HG02798 (cell line): ENCODE data around the gene PCYOX1L.

Experiments used
- ATAC-seq: cut with Tn5 transposase; IDR thresholded peaks from one replicate; pipeline ENCODE4 v1.9.1; 2021; ENCODE audit warnings: mild to moderate bottlenecking; ENCODE audit not compliant: unreplicated experiment, poor library complexity

The PCYOX1L gene

DNA sequence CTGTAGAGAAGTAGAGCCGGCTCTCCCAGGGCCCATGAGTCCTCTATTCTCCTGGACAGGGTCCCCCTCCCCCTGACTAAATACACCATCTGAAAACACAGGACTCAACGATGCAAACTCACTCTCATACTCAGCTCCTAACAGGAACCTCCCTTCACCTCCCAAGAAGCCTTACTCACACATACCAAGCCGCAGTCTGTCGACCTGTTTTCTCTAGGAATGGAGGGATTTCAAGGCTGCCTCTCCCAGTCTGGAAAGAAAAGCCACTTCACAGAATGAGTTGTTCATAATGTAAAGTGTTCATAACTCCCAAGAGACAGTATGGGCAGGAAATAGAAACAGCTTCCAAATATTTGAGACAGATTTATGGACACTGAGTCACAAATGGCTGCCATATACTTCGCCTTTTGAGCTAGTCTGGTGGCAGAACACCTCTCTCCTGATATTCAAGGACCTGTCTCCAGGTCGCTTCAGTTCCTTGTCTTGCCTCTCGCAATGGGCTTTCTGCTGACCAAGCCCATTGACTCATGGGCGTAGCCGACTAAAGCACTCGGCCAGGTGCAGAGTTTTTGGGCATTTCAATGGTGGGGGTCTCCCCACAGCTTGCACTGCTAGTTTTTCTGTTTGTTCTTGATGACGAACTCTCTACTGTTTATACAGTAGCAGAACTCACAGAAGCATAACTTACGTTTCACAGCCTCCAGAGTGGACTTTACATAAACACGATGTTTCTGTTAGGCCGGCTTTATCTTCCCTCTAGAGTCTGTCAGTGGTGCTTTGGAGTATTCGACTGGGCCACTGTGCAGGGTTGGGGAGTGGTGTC is 46.3 kb downstream of the PCYOX1L start:
- ATAC-seq: no peak

DNA sequence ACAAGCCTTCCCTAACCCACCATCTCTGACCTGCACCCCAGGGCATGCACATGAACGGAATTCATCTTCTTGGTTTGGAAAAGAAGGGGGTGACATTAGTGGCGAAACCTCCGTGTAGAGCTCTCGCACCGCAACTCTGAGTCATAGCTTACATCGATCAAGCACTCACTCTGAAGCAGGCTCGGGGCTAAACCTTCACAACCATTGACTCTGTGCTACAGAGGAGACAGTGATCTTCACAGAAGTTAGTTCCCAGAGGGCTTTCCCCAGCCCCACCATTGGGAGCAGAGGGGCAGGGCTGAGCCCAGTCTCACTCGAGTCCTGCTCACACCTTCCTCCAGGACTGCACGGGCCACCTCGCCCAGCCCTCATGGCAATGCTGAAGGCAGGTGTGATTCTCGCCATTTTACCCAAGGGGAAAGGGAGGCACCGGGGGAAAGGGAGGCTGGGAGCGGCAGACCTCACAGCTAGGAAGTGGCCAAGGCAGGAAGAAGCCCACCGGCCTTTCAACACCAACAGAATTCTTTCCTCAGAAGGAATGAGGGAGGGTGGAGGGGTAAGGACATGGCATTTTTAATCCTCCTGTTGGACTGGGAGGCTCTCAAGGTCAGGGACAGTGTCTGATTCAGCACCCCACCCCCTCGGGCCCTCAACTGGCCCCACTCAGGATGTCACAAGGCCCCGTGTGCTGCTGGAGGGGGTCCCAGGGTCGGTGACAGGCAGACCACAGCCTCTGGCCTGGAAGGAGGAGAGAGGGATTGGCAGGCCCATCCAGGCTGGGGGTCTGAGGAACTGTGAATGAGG is 47.1 kb downstream of the PCYOX1L start:
- ATAC-seq: no peak

DNA sequence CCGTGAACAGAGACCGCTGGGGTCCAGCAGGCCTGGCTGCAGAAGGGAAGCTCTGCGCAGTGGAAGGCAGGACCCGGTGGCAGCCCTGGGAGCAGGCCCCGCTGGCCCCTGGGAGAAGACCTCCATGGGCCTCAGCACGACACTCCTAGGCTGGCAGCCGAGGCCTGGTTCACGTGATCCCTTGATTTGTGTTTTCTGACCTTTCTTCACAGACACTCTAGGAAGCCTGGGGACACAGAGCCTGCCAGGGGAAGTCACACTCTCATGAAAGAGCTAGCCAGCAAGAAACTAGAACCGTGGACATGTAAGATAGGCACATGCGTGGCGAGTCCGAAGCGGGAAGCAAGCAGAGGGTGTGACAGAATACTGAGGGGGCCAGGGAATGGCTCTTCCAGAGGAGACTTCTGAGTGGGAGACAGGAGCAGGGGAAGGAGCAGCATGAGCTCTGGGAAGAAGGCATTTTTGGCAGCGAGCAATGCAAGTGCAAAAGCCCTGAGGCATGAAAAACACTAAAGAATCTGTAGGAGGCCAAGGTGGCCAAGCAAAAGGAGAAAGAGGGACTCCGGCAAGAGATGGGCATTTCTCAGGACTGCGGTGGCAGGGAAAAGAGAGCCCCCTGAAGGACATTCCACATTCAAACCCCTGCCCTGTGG is 47.8 kb downstream of the PCYOX1L start:
- no peak for ATAC-seq

DNA sequence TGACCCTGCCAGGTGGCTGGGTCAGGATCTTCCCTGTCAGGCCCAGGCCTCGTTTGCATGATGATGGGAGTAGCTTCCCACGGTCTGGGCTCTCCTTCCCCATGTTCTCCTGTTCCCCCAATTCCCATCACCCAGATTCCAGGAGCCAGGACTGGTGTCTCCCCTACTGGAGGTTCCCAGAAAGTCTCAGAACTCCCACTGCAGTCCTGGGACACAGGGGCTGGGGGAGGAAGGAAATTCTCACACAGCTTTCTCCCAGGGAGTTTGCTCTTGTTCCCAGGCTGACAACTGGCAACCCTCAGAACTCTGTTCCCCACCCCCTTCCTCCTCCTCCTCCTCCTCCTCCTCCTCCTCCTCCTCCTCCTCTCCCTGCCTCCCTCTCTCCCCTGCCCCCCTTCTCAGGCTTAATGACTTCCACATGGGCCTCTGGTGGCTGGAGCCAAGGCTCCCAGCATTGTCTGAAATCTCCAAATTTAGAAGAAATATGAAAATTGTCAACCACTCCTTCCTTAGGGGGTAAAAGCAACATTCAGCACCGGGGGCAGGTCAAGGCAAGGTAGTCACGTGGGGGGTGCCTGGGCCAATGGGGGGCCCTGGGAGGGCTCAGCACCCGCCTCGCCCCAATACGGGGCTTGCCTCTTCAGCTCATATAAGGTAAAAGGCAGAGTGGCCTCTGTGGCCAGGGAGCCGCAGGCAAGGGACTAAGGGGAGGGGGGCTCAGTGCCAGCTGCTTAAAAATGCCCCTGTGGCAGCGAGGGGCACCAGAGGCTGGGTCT is 48.5 kb downstream of the PCYOX1L start:
- ATAC-seq: no peak

DNA sequence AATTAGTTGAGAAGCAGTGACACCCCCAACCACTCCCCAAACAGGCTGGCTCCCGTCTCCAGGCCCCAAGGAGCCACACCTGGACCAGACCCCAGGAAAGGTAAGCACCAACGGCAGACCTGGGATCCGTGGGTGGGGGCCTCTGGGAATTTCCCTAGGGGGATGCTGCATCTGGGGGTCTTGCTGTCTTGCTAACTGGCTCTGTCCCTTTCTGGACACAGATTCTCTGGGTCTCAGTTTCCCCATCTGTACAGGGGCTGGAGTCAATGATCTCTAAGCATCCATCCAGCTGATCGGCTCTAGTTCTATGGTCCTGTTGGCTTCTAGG is 49.1 kb downstream of the PCYOX1L start:
- ATAC-seq: no peak

DNA sequence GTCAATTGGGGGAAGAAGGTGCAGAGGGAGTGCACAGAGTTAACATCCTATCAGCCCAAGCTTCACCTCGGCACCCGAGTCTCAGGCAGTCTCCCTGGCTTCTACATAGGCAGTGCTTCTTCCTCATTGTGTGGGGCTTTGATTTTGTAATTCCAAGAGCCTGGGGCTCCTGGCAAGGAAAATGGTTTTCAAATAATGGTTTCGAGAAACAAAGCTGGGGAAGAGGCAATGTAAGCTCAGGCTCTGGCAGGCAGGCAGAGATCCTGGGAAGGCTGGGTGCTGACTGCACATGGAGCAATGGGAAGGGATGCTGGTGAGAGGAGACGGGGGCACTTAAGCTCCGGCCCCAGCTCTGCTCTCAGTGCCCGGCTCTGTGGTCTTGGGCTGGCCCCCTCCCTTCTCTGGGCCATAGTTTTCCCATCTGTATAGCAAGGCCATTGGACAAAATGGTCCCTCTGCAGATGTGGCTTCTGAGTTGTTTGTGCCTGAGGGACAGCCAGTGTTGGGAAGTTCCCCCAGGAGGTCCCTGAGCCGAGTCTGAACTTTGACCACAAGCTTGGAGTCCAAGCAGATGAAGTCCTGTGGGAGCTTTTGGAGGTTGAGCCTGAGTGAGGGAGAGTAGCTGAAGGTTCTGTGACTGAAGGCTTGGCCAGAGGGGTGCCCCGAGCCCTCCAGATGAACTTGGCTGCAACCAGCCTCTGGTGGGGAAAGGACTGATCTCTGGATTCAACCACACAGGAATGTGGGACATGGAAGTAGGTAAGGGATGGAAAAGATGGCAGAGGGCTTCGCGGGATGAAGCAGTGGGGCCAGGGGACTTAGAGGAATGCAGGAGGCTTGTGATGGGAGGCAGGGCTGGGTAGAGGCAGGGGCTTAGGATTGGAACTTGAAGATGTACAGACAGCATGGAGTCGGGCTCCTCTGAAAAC is 49.7 kb downstream of the PCYOX1L start:
- no peak for ATAC-seq

DNA sequence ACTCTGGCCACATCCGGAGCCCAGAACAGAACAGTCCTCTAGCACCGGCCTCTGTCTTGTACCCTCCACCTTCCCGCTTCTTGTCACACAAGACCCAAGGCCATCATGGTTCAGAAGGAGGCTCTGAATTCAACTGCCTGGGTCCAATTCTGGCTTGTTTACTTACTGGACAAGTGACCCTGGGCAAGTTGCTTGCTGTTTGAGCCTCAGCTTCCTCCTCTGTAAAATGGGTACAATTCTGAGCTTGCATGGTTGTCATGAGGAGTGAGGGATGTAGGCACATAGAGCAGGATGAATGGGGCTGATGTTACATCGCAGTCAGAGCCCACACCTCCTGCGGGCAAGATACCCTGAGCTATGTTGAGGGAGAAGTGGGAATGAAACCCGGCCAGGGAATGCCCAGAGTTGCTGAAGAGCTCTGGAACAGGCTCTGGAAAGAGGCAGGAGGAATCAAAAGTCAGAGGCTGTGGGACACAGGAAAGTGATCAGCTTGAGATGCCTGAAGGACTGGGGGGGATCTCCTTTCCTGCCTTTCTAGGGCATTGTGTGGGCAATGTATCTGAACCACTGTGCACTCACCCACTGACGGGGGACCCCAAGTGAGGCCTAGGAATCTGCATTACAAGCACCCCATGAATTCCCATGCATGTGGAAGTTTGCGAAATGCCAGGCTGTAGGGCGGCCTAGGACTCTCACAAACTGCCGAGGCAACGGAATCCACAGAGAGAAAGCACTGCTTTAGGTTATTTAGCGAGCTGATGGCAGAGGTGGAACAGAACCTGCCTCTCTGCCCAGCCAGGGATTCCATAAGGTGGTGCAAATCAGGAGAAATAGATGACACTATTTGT is 50.6 kb downstream of the PCYOX1L start:
- no peak for ATAC-seq

DNA sequence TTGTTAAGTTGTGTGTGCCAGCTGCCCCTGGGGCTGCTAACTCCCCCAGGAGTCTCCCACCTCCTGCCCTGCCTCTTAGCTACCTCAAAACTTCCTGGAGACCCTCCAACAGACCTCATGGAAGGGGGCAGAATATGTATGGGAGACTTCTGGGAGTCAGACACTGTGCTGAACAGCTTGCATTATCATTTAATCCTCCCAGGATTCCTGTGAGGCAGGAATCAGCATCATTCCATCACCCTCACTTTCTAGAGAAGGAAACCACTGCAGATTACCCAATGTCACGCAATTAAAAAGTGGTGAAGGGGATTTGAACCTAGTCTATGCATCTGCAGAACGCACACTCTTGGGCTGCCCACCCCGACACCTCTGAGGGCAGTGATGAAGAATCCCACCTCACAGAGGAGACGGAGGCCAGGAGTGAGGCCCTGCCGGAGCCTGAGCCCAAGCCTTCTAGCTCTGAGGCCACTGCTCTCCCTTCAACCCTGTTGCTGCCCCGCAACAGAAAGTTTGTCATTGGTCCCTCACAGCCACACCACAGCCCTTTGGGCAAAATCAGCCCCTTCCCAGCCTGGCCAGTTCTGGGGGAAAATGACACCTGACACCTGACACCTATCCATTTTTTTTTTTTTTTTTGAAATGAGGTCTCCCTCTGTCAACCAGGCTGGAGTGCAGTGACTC is 51.6 kb downstream of the PCYOX1L start:
- no peak for ATAC-seq

DNA sequence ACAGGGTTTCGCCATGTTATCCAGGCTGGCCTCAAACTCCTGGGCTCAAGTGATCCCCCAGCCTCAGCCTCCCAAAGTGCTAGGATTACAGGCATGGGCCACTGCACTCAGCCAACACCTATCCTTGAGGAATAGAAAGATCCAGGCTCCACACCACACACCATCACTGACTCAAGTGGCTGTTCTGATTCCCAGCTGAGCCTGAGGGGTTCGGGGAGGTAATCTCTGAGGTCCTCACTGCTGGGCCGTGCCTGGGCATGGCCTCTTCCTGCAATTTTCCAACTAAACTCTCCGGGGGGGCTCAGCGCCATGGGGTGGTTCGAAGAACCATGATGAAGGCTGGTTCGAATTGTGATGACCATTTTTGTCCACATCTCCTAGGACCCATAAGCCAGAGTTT is 52.2 kb downstream of the PCYOX1L start:
- no peak for ATAC-seq

DNA sequence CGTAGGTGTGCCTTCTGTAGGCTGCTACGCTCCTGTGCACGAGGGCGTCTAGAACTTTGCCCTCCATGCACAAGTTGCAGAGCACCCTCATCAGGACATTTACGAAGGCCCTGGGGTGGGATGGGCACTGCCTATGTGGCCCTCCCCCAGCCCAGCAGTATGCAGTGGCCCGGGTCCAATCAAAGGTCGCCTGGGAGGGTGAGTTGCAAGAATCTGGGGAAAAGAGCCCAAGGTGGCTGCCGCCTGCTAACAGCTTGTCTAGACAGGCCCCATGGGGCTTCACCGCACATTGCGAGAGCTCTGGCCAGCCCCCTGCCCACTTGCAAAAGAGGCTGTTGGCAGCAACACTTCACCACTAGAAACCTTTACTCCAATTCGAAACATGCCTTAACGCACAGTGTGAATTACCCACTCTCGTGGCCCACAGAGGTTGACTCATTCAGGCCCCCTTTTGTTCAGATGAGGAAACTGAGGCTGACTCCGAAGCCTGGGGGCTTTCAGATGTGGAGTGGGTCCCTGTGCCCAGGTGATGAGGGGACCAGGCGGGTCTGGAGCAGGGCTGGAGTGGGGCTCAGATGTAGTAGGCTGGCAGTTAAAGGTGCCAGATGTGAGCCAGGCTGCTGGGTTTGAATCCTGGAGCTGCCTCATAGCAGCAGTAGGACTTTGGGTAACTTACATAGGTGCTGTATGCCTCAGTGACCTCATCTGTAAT is 53.0 kb downstream of the PCYOX1L start:
- no peak for ATAC-seq

DNA sequence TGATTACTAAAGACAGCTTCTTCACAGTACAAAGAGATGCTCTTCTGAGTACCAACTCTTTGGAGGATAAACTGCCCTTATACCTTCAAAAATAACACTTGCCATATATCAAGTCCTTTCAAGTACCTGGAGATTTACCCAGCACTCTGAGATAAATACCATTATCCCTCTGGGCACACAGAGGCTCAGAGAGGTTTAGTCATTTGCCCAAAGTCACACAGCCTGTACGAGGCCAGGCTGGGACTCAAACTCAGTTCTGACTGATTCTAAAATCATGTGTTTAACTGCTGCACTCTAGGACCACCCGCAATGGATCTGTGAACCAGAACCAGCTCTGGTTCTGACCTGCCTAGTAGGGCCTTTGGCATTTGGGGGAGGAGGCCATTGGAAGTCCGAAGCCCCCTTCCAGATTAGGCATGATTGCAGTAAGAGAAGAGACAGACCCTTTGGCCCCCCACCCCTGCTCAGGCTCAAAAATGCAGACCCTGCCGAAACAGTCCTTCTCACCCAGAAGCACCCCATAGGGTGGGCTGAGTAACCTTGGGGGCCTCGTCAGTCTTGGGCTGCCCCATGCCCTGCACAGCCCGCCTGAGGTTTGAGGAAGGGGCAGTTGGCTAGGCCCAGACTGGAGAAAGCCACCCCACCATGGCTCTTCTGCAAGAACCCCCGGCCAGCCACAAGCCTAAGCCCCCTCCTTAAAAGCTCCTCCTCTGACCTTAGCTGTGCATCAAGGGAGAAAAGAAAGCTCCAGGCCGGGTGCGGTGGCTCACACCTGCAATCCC is 54.1 kb downstream of the PCYOX1L start:
- ATAC-seq: no peak

DNA sequence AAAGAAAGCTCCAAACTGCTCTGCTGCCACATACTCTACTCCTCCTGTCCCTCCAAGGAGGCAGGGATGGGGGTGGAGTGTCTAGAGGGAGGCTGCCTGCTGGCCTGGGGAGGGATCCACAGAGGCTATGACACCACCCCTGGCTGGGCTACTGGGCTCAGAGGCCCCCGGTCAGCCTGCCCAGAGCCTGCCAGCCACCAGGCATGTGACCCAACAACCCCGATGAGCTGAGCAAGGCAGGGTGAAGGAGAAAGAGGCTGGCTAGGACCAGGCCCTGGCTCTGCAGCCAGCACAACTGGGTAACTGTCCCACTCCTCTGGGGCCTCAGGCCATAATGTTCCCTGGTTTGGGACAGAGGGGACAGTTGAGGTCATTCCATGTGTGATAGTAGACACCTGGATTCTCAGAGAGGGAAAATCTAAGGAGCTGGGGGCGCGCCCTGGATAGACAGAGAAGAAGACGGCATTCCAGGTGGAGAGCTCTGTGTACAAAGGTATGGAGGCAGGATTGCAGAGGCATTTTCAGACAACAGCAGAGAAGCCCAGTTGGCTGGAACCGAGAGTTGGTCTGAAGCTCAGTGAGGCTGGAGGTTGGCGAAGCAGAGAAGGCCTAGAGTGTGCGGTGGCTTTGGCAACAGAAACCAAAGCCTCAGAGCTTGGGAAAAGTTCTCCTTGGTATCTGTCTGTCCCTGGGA is 55.1 kb downstream of the PCYOX1L start:
- no peak for ATAC-seq

DNA sequence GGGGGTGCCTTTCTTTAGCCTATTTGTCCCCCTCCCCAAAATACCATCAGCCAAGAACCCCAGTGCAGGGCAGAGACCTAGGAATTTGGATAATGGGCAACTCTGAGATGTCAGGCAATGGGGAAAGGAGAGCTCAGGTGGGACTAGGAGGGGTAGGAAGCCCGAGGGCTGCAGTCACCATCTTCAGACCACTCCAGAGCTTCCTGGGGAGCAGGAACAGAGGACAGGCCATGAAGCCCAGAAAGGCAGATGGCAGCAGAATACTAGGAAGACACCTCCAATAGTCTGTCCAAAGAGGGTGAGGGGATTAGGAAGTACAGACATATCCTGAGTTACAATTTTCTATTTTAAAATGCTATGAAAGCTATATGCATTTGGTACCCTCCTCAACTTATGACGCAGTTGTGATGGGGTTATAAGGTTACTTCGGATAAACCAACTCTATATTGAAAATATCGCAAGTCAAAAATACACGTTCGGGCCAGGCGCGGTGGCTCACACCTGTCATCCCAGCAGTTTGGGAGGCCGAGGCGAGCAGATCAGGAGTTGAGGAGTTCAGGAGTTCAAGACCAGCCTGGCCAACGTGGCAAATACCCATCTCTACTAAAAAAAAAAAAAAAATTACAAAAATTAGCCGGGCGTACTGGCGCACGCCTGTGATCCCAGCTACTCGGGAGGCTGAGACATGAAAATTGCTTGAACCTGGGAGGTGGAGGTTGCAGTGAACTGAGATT is 55.8 kb downstream of the PCYOX1L start:
- ATAC-seq: no peak

DNA sequence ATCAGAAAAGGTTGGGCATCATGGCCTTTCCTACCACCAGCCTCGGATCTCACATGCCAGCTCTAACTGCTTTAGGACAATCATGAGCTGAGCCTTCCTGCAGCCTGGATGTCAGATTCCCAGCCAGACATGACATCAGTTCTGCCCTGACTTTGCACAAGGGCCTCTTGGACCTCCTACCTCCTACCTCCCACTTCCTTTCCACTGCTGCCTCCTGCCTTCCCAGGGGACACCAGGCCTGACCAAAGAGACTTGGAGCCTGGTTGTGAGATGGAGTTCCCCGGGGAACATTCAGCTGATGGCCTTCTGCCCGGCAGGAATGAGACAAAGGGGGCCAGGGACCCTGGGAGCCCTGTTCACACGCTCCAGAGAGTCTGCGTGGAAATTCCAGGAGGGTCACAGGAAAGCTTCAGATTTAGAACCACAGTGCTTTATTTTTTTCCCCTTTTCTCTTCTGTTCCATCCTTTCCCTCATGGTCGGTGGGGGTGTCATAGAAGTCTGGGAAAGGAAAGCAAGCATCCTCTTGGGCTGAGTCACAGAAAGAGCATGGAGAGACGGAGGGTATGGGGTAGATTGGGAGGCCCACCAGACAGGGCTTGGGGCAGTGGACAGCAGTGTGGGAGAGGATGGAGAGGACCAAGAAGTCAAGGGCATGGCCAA is 56.7 kb downstream of the PCYOX1L start:
- ATAC-seq: no peak
